Sigmoid colon (tissue), 7 donors: ENCODE results near the gene SLC39A11. TPM values are rescaled to one million over a fixed set of nuclear protein-coding genes. Genes with fewer than 3 reads are reported as not detected.
"Not testable (repeated sequence)": the region's sequence is repeated elsewhere in the genome, so short reads cannot be mapped to it uniquely, and the experiment has no call there.

Experiments used
- DNase-seq: peaks from one replicate; pipeline ENCODE4 v3.0.0-alpha.2; 2019
- H3K27ac ChIP-seq, 4 donors: fragments of 200-600 bp; sonication (generic); one replicate each; pipeline ENCODE4 v1.5.1; 2016 to 2019; ENCODE audit warnings: mild to moderate bottlenecking in 1 of 4
- H3K27me3 ChIP-seq, 3 donors: fragments of 200-600 bp; sonication (generic); one replicate each; pipeline ENCODE4 v1.5.1; 2019; ENCODE audit warnings: mild to moderate bottlenecking in 1 of 3
- H3K36me3 ChIP-seq, 4 donors: fragments of 200-600 bp; sonication (generic); one replicate each; pipeline ENCODE4 v1.5.1; 2016 to 2019
- H3K4me1 ChIP-seq, 4 donors: fragments of 200-600 bp; sonication (generic); one replicate each; pipeline ENCODE4 v1.5.1; 2017 to 2019
- H3K4me3 ChIP-seq, 4 donors: fragments of 200-600 bp; sonication (generic); one replicate each; pipeline ENCODE4 v1.5.1; 2017 to 2019; ENCODE audit warnings: mild to moderate bottlenecking in 2 of 4, moderate library complexity in 1 of 4
- H3K9me3 ChIP-seq, 4 donors: fragments of 200-600 bp in 3 of 4; sonication (generic) in 3 of 4; one replicate each; pipeline versions ENCODE4 v1.5.1 to v1.6.1; 2013 to 2019
- EP300 ChIP-seq, 4 donors: sonication (generic); formaldehyde crosslinking; IDR thresholded peaks; one replicate each; pipeline ENCODE4 v1.6.1; 2017; ENCODE audit warnings: antibody characterized with exemption in 4 of 4
- POLR2A ChIP-seq, 2 donors: fragments of 450-650 bp; IDR thresholded peaks; one replicate each; pipeline ENCODE4 v1.6.1; 2016; ENCODE audit warnings: antibody characterized with exemption in 2 of 2, mild to moderate bottlenecking in 2 of 2, moderate library complexity in 2 of 2
- POLR2AphosphoS5 ChIP-seq, 4 donors: sonication (generic); formaldehyde crosslinking; IDR thresholded peaks; one replicate each; pipeline ENCODE4 v1.6.1; 2017; ENCODE audit warnings: antibody characterized with exemption in 4 of 4
- WGBS, 2 donors: extraction: QIAGEN DNeasy Blood & Tissue Kit; methylation state at CpG; one replicate each; pipeline ENCODE4 v1.1.7; 2013; 5-methylcytosine and 5-hydroxymethylcytosine counted together
- intact Hi-C: fragments of 100-400 bp; cut with DNase I; formaldehyde crosslinking; loops from one replicate; pipeline ENCODE4 v1.15.1; 2023
- polyA plus RNA-seq, 3 donors: library from polyadenylated mRNA; stranded (reverse); fragments of 200-250 nt; gene quantifications; one replicate each; pipeline ENCODE4 v1.2.3, GENCODE V29; 2013
- total RNA-seq, 4 donors: library from RNA; depleted of rRNA; stranded (reverse); fragments of >200 nt; gene quantifications; one replicate each; pipeline ENCODE4 v1.1.0, GENCODE V29; 2016
- TF ChIP-seq, protein P1 (sequence below), 4 experiments: fragments of 450-650 bp in 3 of 4; fragments of 200-600 bp in 1 of 4; IDR thresholded peaks; one replicate each; pipeline ENCODE4 v1.5.1; 2016 to 2019; ENCODE audit warnings: antibody characterized with exemption in 4 of 4, mild to moderate bottlenecking in 3 of 4, moderate library complexity in 2 of 4
- donor health status: healthy with polysubstance abuse.
- donor health status: Bipolar disorder and iron deficiency.
- donor health status: healthy.

The SLC39A11 gene
- total and polyA plus RNA-seq, 7 donors, result 7.6 to 16.4 (median 8.4) TPM

- Histone ChIP-seq H3K4me3 (no peak overlapping the region), H3K36me3 (no peaks in the 10 kb centered on the region), H3K27ac (no peak overlapping the region), H3K27me3 (no peaks in the 10 kb centered on the region), H3K4me1 (no peaks in the 10 kb centered on the region), H3K9me3 (no peaks in the 10 kb centered on the region)
- no peak for TF ChIP-seq EP300 (IDR thresholded peaks at IDR 0.05)
- no peak for TF ChIP-seq POLR2A (IDR thresholded peaks at IDR 0.05)
- TF ChIP-seq, protein P1, sequence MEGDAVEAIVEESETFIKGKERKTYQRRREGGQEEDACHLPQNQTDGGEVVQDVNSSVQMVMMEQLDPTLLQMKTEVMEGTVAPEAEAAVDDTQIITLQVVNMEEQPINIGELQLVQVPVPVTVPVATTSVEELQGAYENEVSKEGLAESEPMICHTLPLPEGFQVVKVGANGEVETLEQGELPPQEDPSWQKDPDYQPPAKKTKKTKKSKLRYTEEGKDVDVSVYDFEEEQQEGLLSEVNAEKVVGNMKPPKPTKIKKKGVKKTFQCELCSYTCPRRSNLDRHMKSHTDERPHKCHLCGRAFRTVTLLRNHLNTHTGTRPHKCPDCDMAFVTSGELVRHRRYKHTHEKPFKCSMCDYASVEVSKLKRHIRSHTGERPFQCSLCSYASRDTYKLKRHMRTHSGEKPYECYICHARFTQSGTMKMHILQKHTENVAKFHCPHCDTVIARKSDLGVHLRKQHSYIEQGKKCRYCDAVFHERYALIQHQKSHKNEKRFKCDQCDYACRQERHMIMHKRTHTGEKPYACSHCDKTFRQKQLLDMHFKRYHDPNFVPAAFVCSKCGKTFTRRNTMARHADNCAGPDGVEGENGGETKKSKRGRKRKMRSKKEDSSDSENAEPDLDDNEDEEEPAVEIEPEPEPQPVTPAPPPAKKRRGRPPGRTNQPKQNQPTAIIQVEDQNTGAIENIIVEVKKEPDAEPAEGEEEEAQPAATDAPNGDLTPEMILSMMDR (IDR thresholded peaks at IDR 0.05), result no peak
- no peak for TF ChIP-seq POLR2AphosphoS5 (IDR thresholded peaks at IDR 0.05)
- 95 to 97% methylated on average over 7 of the region's 7 CpGs for WGBS, 2 donors
- DNase-seq, result no peak
- intact Hi-C loops, result no loop called here
Measured at GRCh38 chr17:73060721-73061120, 31.8 kb downstream of the SLC39A11 start.

GRCh38 chr17:73059713-73060112 is 32.8 kb downstream of the SLC39A11 start:
- not testable (repeated sequence) for H3K36me3 ChIP-seq
- WGBS, 2 donors, result 62 to 89% methylated on average over 4 of the region's 4 CpGs

GRCh38 chr17:73058022-73058421 is 34.5 kb downstream of the SLC39A11 start:
- Histone ChIP-seq H3K4me1 (no peaks in the 10 kb centered on the region), H3K4me3 (no peak overlapping the region), H3K27me3 (no peaks in the 10 kb centered on the region), H3K9me3 (no peaks in the 10 kb centered on the region), H3K36me3 (no peaks in the 10 kb centered on the region), H3K27ac (no peak overlapping the region)
- WGBS, 2 donors, result 91 to 95% methylated on average over 6 of the region's 6 CpGs
- intact Hi-C loops, result no loop called here
- DNase-seq, result no peak
- TF ChIP-seq, protein P1 (IDR thresholded peaks at IDR 0.05), result no peak
- no peak for TF ChIP-seq POLR2AphosphoS5 (IDR thresholded peaks at IDR 0.05)
- no peak for TF ChIP-seq POLR2A (IDR thresholded peaks at IDR 0.05)
- TF ChIP-seq EP300 (IDR thresholded peaks at IDR 0.05), result no peak

More at GRCh38 chr17:73059713-73060112, 32.8 kb downstream of the SLC39A11 start:
- intact Hi-C loops, H3K4me3 ChIP-seq, H3K27ac ChIP-seq, H3K27me3 ChIP-seq, H3K4me1 ChIP-seq, H3K9me3 ChIP-seq, DNase-seq: not testable (repeated sequence)

GRCh38 chr17:73057196-73057595 is 35.3 kb downstream of the SLC39A11 start:
- no peak for DNase-seq
- 92 to 96% methylated on average over 5 of the region's 5 CpGs for WGBS, 2 donors
- no peak overlapping the region for H3K27ac ChIP-seq
- H3K4me1 ChIP-seq, result no peaks in the 10 kb centered on the region
- no peak overlapping the region for H3K4me3 ChIP-seq
- no peaks in the 10 kb centered on the region for H3K27me3 ChIP-seq
- intact Hi-C loops, result no loop called here
- no peaks in the 10 kb centered on the region for H3K36me3 ChIP-seq
- TF ChIP-seq EP300 (IDR thresholded peaks at IDR 0.05), result no peak
- TF ChIP-seq POLR2A (IDR thresholded peaks at IDR 0.05), result no peak
- no peak for TF ChIP-seq POLR2AphosphoS5 (IDR thresholded peaks at IDR 0.05)
- TF ChIP-seq, protein P1 (IDR thresholded peaks at IDR 0.05), result no peak
- H3K9me3 ChIP-seq, result no peaks in the 10 kb centered on the region

DNA sequence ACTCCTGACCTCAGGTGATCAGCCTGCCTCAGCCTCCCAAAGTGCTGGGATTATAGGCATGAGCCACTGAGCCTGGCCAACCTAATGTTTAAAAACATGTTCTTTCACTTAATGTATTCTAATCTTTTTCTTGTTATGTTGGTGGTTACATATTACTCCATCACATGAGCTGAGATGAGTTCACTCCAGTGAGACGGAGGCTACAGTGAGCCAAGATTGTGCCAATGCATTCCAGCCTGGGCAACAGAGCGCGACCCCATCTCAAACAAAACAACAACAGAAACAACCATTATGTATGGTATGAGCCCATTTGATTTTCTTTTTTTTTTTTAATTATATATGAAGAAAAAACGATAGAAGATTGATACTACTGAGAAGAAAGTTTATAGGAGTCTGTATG is 39.6 kb downstream of the SLC39A11 start:
- no peak for DNase-seq
- WGBS, 2 donors, result 89 to 97% methylated on average over 4 of the region's 4 CpGs
- H3K27ac ChIP-seq, result no peak overlapping the region
- no peaks in the 10 kb centered on the region for H3K36me3 ChIP-seq
- H3K9me3 ChIP-seq, result no peaks in the 10 kb centered on the region
- intact Hi-C loops, result no loop called here
- TF ChIP-seq POLR2AphosphoS5 (IDR thresholded peaks at IDR 0.05) (no peak), POLR2A (IDR thresholded peaks at IDR 0.05) (no peak), EP300 (IDR thresholded peaks at IDR 0.05) (no peak)
- TF ChIP-seq, protein P1 (IDR thresholded peaks at IDR 0.05), result no peak
- no peaks in the 10 kb centered on the region for H3K4me1 ChIP-seq
- no peak overlapping the region for H3K4me3 ChIP-seq
- H3K27me3 ChIP-seq, result no peaks in the 10 kb centered on the region
